Psoas muscle (tissue), 8 donors: ENCODE measurements around the gene PLXDC2. TPM values are rescaled to one million over a fixed set of nuclear protein-coding genes. Genes with fewer than 3 reads are reported as not detected.

Experiments used
- ATAC-seq, 4 donors: fragments of 200-7000 bp; cut with Tn5 transposase; one replicate each; pipeline ENCODE4 v1.9.1; 2020; ENCODE audit warnings: moderate library complexity in 3 of 4, mild to moderate bottlenecking in 2 of 4
- DNase-seq, 2 donors: peaks; one replicate each; pipeline ENCODE4 v3.0.0-alpha.2; 2020
- H3K27ac ChIP-seq: fragments of 200-600 bp; one replicate; pipeline ENCODE4 v1.8.0; 2022
- H3K27me3 ChIP-seq, 3 donors: fragments of 200-600 bp in 1 of 3; one replicate each; pipeline versions ENCODE4 v1.6.1 to v1.8.0; 2013 to 2022; ENCODE audit warnings: low read length in 2 of 3, mild to moderate bottlenecking in 2 of 3, moderate library complexity in 1 of 3; ENCODE audit not compliant: insufficient read depth in 3 of 3
- H3K36me3 ChIP-seq, 2 donors: fragments of 200-600 bp in 1 of 2; one replicate each; pipeline versions ENCODE4 v1.6.1 to v1.8.0; 2013 to 2022; ENCODE audit warnings: low read depth in 1 of 2, mild to moderate bottlenecking in 1 of 2, moderate library complexity in 1 of 2; ENCODE audit not compliant: insufficient read depth in 1 of 2
- H3K4me1 ChIP-seq: fragments of 200-600 bp; one replicate; pipeline ENCODE4 v1.8.0; 2022
- H3K4me3 ChIP-seq: fragments of 200-600 bp; one replicate; pipeline ENCODE4 v1.8.0; 2022; ENCODE audit warnings: mild to moderate bottlenecking
- H3K9me3 ChIP-seq: fragments of 200-600 bp; one replicate; pipeline ENCODE4 v1.8.0; 2022
- CTCF ChIP-seq: fragments of 200-600 bp; IDR thresholded peaks from one replicate; pipeline ENCODE4 v1.8.0; 2022; ENCODE audit warnings: antibody characterized with exemption
- WGBS, 3 donors: extraction: QIAGEN DNeasy Blood & Tissue Kit; methylation state at CpG; one replicate each; pipeline versions ENCODE4 v1.1.6 to v1.1.7; 2013; 5-methylcytosine and 5-hydroxymethylcytosine counted together
- intact Hi-C, 2 donors: fragments of 100-400 bp; cut with DNase I; formaldehyde crosslinking; loops; one replicate each; pipeline versions ENCODE4 v1.11.0 to v1.14.2; 2022
- polyA plus RNA-seq, 3 donors: library from polyadenylated mRNA; stranded (reverse); fragments of 200-250 nt; gene quantifications; one replicate each; pipeline ENCODE4 v1.2.3, GENCODE V29; 2013
- total RNA-seq, 4 donors: library from RNA; stranded (reverse); fragmentation: NEBNext Ultra II Directional in 2 of 4; extraction: Animal tissue kit (Norgen Biotek cat#: 25700) in 2 of 4; gene quantifications; one replicate each; pipeline versions ENCODE4 v1.2.1 to v1.2.4, GENCODE V29; 2021 to 2023
- donor health status: healthy with polysubstance abuse.
- donor health status: DM: no; HTN: no; CAD: no; lungs with moderate emphysema.
- donor health status: Bipolar disorder and iron deficiency.
- donor health status: healthy.
- donor health status: DM: yes; HTN: yes; CAD: no.
- donor health status: DM: no; HTN: no; CAD: no.
- donor health status: DM: no; HTN: no; CAD: no.
- donor health status: DM: yes; HTN: yes; CAD: no.

PLXDC2 gene
- total and polyA plus RNA-seq, 7 donors, result 2.3 to 21.4 (median 9.2) TPM

- Histone ChIP-seq H3K9me3 (no peaks in the 10 kb centered on the region), H3K4me1 (peaks cover 8% of the 10 kb centered on the region), H3K36me3 (no peaks in the 10 kb centered on the region), H3K4me3 (no peak overlapping the region), H3K27ac (no peak overlapping the region), H3K27me3 (no peaks in the 10 kb centered on the region)
- WGBS, 3 donors, result 52 to 63% (median 56%) methylated on average over 6 of the region's 6 CpGs
- no peak for TF ChIP-seq CTCF
- DNase-seq (no peak), ATAC-seq (no peak)
- intact Hi-C loops, result no loop called here
These were observed 75.2 kb downstream of the PLXDC2 start for GRCh38 chr10:19891429-19891828.

- no peak for ATAC-seq
- no peak overlapping the region for H3K4me3 ChIP-seq
- DNase-seq, result no peak
- no peak overlapping the region for H3K27ac ChIP-seq
- 91 to 96% (median 94%) methylated on average over 4 of the region's 4 CpGs for WGBS, 3 donors
- no peaks in the 10 kb centered on the region for H3K9me3 ChIP-seq
- H3K4me1 ChIP-seq, result peaks cover 8% of the 10 kb centered on the region
- TF ChIP-seq CTCF, result no peak
- no peaks in the 10 kb centered on the region for H3K36me3 ChIP-seq
- H3K27me3 ChIP-seq, result no peaks in the 10 kb centered on the region
- intact Hi-C loops, result no loop called here
These were observed 76.0 kb downstream of the PLXDC2 start for GRCh38 chr10:19892270-19892669.

GRCh38 chr10:19892677-19893076 is 76.4 kb downstream of the PLXDC2 start:
- Histone ChIP-seq H3K36me3 (no peaks in the 10 kb centered on the region), H3K9me3 (no peaks in the 10 kb centered on the region), H3K27ac (no peak overlapping the region), H3K4me1 (peaks cover 8% of the 10 kb centered on the region), H3K4me3 (no peak overlapping the region), H3K27me3 (no peaks in the 10 kb centered on the region)
- WGBS, 3 donors, result 76 to 89% (median 76%) methylated on average over 5 of the region's 5 CpGs
- no peak for ATAC-seq
- intact Hi-C loops, result no loop called here
- DNase-seq, result no peak
- no peak for TF ChIP-seq CTCF

GRCh38 chr10:19895500-19895899 is 79.3 kb downstream of the PLXDC2 start:
- no peak overlapping the region for H3K27ac ChIP-seq
- no peak overlapping the region for H3K4me3 ChIP-seq
- ATAC-seq (no peak), DNase-seq (no peak)
- intact Hi-C loops, result no loop called here
- H3K27me3 ChIP-seq, result no peaks in the 10 kb centered on the region
- no peaks in the 10 kb centered on the region for H3K4me1 ChIP-seq
- WGBS, 3 donors, result 80 to 91% (median 82%) methylated on average over 3 of the region's 3 CpGs
- no peaks in the 10 kb centered on the region for H3K9me3 ChIP-seq
- TF ChIP-seq CTCF, result no peak
- no peaks in the 10 kb centered on the region for H3K36me3 ChIP-seq

GRCh38 chr10:19902456-19902855 is 86.2 kb downstream of the PLXDC2 start:
- Histone ChIP-seq H3K36me3 (no peaks in the 10 kb centered on the region), H3K4me1 (peaks cover 4% of the 10 kb centered on the region), H3K4me3 (no peak overlapping the region), H3K27me3 (no peaks in the 10 kb centered on the region), H3K27ac (no peak overlapping the region), H3K9me3 (no peaks in the 10 kb centered on the region)
- ATAC-seq (no peak), DNase-seq (no peak)
- intact Hi-C loops, result no loop called here
- 73 to 80% (median 77%) methylated on average over 2 of the region's 2 CpGs for WGBS, 3 donors
- no peak for TF ChIP-seq CTCF
